Muscle of back (tissue), 11 donors: Measurements from ENCODE around the gene XRCC1. TPM values are rescaled to one million over a fixed set of nuclear protein-coding genes. Genes with fewer than 3 reads are reported as not detected.
"Not testable (repeated sequence)": the region's sequence is repeated elsewhere in the genome, so short reads cannot be mapped to it uniquely, and the experiment has no call there.

Experiments used
- DNase-seq, 3 donors: peaks; one replicate each; pipeline versions ENCODE4 v3.0.0 to v3.0.0-alpha.2; 2013
- polyA plus RNA-seq, 10 donors: library from polyadenylated mRNA; unstranded; fragments of 120-200 nt; gene quantifications; one replicate each; pipeline ENCODE4 v1.2.1, GENCODE V29; 2013; ENCODE audit not compliant: insufficient read length in 10 of 10

Gene XRCC1
- polyA plus RNA-seq, 10 donors: 24.5 to 40.6 (median 29.6) TPM

DNA sequence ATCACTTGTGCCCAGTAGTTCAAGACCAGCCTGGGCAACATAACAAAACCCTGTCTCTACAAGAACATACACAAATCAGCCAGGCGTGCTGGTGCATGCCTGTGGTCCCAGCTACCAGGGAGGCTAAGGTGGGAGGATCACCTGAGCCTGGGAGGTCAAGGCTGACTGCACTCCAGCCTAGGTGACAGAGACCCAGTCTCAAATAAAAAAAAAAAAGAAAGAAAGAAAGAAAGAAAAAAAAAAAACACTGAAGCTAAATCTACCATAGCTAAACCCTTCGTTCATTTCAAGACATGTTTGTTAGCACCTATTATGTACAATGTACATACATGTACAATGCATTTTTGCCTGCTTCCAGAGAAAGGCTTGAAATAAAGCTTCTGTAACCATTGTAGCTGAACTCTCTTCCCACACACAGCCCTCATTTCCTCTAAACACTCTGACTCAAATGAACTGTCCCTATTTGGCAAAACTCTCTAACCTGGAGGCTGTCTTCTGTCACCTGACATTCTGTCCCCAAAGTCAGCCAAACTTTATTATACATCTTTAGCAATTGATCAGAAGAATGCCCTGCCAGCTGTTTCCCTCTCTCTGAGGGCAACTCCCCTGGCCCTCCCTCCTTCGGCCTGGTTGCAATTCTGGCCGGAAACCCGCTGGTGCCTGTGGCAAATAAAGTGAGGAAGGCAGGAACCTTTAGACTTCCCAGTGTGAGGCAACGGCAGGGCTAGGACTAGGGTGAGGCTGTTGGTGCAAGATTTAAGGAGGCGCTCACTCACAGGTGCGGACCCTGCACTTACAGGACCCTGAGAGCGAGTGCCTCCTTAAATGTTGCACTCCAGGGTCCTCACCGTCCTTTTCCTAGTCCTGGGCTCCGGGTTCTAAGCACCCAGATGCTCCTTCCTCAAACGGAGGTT, 50.1 kb downstream of the XRCC1 start:
- peak in 1 of 3 donors; percentile 55 for DNase-seq

- not testable (repeated sequence) for DNase-seq
Measured at GRCh38 chr19:43523696-43524095, 51.6 kb downstream of the XRCC1 start.

DNA sequence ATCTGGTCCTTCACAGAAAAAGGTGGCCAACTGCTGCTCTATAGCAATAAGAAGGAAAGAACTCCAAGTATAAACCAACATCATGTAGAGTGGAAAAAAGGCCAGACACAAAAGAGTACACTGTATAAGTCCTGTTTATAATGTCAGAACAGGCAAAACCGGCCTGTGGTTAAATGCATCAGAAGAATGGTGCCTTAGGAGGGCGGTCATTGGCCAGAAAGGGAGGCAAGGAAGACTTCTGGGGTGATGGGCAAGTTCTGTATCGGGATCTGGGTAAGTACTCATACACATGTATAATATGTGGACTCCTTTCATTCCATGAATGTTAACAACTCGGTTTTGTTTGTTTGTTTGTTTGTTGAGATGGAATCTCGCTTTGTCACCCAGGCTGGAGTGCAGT, 52.4 kb downstream of the XRCC1 start:
- no peak for DNase-seq

GRCh38 chr19:43519436-43520088, 55.8 kb downstream of the XRCC1 start:
- DNase-seq: peak; percentile 89 to 90 (median 90)

DNA sequence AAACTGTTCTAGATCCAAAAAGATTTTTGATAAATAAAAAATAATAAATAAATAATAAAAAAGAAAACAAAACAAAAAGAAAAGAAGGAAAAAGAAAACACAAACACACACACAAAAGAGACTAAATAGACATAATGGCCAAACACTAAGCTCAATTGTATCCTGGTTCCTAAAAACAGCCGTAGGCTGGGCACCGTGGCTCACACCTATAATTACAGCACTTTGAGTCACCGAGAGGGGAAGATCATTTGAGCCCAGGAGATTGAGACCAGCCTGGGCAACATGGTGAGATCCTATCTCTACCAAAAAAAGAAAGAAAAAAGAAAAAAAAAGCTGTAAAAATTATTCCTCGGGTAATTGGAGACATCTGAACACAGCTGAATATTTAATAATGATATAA, 57.3 kb downstream of the XRCC1 start:
- DNase-seq: no peak

GRCh38 chr19:43512399-43512798, 62.9 kb downstream of the XRCC1 start:
- not testable (repeated sequence) for DNase-seq

DNA sequence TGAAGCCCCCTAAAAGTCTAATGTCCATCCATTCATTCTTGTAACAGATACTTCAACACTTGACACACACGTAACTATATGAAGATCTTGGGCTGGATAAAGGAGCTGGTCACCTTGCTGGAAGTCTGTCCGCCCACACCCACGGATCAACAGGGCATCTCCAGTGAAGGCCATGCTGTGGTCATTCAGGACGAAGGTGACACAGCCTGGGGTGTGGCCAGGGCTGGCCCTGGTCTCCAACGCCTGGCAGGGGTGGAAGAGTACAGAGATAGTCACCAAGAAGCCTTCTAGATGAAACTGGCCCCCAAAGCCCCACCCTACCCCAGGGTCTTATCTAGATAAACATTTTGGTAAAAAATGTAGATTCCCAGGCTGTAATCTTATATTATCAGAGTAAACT, 64.0 kb downstream of the XRCC1 start:
- no peak for DNase-seq

DNA sequence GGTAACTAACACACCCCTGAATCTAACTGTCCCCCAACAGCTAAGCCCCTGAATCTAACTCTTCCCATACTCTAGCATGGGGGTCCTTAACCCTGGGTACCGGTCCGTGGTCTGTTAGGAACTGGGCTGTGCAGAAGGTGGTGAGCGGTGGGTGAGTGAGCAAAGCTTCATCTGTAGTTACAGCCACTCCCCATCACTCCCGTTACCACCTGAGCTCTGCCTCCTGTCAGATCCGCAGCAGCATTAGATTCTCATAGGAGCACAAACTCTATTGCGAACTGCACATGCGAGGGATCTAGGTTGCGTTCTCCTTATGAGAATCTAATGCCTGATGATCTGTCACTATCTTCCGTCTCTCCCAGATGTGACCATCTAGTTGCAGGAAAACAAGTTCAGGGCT, 64.6 kb downstream of the XRCC1 start:
- no peak for DNase-seq

- DNase-seq: no peak
Measured at GRCh38 chr19:43507880-43508279, 67.4 kb downstream of the XRCC1 start.

- no peak for DNase-seq
Measured at GRCh38 chr19:43506629-43507028, 68.7 kb downstream of the XRCC1 start.

DNA sequence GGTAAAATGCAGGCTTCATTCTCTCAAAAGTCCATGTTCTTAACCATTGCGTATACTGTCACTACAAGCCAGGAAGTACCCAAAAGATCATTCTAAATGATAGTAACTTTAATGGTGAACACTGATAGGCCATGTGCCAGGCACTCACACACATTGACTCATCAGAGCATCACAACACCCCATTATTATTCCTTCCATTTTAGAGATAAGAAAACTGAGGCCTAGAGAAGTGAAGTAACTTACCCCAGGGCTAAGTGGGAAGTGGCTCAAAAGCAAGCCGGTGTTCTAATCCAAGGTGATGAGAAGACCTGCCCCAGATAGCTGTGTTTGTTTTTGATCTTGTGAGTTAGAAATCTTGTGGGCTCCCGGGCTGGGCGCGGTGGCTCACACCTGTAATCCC, 69.4 kb downstream of the XRCC1 start:
- no peak for DNase-seq

DNA sequence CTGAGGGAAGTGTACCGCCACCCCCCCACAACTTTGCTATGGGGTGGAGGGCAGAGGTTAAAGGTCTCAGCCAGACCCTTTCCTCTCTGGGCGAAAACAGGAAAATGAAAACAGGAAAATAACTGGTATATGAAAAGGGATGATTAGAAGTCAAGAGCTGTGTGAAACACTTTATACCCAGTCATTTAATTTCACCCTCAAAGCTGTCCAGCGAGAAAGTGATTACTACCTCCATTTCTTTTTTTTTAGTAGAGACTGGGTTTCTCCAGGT, 70.2 kb downstream of the XRCC1 start:
- DNase-seq: no peak

GRCh38 chr19:43504426-43505185, 70.7 kb downstream of the XRCC1 start, which contains the start of gene PHLDB3:
Gene PHLDB3 (minus strand): TSS chr19:43504746. CDS start chr19:43504118, 628 bp downstream.
- DNase-seq: peak in 1 of 3 donors; percentile 30

DNA sequence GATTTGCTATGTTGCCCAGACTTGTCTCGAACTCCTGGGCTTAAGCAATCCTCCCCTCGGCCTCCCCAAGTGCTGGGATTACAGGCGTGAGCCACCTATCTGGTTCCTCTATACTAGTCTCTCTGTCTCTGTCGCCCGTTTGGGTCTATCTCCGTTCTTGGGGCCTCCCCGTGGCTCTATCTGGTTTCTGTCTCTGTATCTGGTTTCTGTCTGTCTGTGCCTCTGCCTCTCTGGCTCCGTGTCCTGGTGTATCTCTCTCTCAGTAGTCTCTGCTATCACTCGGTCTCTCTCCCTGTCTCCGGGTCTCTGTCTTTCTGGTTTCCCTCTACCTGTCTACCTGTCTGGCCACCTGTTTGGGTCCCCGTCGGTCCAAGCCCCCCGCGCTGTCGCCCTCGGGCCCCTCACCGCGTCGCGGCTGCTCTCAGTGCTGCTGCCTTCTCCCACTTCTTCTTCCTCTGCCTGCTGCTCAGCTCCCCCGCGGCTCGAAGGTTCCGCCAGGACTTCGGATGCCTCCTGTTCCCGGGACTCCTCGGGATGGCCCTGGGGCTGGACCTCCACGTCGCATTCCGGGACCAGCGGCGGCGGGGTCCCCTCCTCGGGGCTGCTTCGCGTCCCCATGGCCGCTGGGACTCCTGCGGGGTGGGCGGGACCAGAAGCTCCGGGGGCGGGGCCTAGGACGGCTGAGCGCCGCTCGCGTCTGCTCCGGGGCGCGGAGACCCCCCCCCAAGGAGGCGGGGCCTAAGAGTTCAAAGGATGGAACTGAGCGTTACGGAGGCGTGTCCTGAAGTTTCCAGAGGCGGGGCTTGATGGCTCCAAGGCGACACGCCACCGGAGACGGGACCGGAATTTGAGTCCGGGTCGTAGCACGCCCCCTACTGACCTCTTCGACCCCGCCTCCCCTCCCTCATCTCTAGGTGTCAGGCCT, 71.6 kb downstream of the XRCC1 start:
- peak; percentile 88 to 96 (median 92) for DNase-seq

DNA sequence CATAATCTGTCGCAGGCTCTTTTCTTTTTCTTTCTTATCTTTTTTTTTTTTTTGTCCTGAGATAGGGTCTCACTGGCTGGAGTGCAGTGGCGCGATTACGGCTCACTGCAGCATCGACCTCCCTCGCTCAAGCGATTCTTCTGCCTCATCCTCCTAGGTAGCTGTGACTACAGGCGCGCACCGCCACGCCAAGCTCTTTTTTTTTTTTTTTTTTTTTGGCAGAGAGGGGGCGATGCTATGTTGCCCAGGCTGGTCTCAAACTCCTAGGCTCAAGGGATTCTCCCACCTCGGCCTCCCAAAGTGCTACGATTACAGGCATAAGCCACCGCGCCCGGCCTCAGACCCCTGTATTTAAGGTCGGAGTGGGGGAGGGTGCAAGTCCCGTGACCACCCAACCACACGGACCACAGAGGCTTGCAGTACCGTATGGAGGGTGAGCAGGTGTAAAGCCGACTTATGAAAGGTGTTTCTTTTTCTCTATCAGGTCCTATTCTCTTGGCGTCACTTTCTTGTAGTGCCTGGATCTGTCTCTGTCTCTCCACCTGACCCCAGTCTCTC, 72.8 kb downstream of the XRCC1 start:
- DNase-seq: no peak

GRCh38 chr19:43501661-43502418, 73.5 kb downstream of the XRCC1 start:
- DNase-seq: peak in 1 of 3 donors; percentile 38

DNA sequence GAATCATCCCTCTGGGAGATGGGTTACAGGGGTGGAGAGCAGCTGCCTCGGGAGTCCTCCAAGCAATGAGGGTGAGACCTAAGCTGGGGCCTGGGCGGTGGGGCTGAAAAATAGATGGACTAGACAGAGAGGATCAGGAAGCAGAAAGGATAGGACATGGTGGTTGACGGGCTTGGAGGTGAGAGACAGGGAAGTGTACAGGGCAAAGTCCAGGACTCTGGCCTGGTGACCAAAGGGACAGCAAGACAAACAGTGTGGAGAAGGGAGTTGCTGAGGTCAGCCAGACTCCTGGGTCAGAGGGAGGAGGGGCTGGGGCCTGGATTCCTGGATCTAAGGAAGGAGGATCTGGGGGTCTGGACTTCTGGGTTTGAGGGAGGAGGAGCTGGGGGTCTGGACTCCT, 76.3 kb downstream of the XRCC1 start:
- no peak for DNase-seq

- DNase-seq: peak; percentile 49 to 87 (median 72)
Measured at GRCh38 chr19:43498233-43498842, 77.0 kb downstream of the XRCC1 start.

DNA sequence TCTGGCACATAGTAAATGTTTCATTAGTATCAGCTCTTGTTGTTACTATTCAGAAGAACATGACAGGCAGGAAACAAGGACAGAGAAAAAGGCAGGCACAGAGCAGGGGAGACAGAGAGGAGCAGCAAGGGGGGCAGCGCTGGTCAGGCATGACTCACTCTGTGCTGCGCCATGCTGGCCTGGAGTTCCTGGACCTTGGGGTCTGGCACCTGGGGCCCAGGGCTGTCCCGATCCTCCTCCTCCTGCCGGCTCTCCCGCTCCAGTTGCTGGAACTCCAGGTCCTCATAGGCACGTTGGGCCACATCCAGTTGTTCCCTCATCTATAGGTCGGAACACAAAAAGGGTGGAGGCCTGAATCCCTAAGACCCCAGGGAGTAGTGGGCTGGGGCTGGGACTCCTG, 78.4 kb downstream of the XRCC1 start:
- DNase-seq: no peak

GRCh38 chr19:43495082-43495481, 80.2 kb downstream of the XRCC1 start:
- no peak for DNase-seq
